Activated B cell treated with CpG ODN at 0.5 μM for 24 hours (primary cell): ENCODE results near the gene TRMT1. TPM values are rescaled to one million over a fixed set of nuclear protein-coding genes. Genes with fewer than 3 reads are reported as not detected.

Source experiments
- ATAC-seq: fragments of 200-7000 bp; cut with Tn5 transposase; one replicate; pipeline ENCODE4 v1.10.0; 2021; ENCODE audit warnings: low read depth, mild to moderate bottlenecking, moderate library complexity
- CTCF ChIA-PET: fragments of 350-600 bp; sonication (Branson Sonifier 250); formaldehyde crosslinking; loops from one replicate; lab custom pipeline; 2021; ENCODE audit warnings: antibody characterized with exemption; lab: Charles Lee
- POLR2A ChIA-PET: fragments of 350-600 bp; sonication (Branson Sonifier 250); formaldehyde crosslinking; loops from one replicate; lab custom pipeline; 2021; ENCODE audit warnings: antibody characterized with exemption; lab: Charles Lee
- DNase-seq: peaks from one replicate; pipeline ENCODE4 v3.0.0; 2022
- H3K27ac Mint-ChIP-seq: one replicate; pipeline ENCODE4 v1.8.0; 2020; ENCODE audit warnings: mixed read lengths
- H3K27me3 Mint-ChIP-seq: one replicate; pipeline ENCODE4 v1.8.0; 2021; ENCODE audit warnings: mixed read lengths
- H3K36me3 Mint-ChIP-seq: one replicate; pipeline ENCODE4 v1.8.0; 2021; ENCODE audit warnings: low read depth, mixed read lengths
- H3K4me1 Mint-ChIP-seq: one replicate; pipeline ENCODE4 v1.8.0; 2021; ENCODE audit warnings: mixed read lengths
- H3K4me3 Mint-ChIP-seq: one replicate; pipeline ENCODE4 v1.8.0; 2020; ENCODE audit warnings: mild to moderate bottlenecking, mixed read lengths
- H3K9me3 Mint-ChIP-seq: one replicate; pipeline ENCODE4 v1.8.0; 2020; ENCODE audit warnings: mixed read lengths
- CTCF ChIP-seq: fragments of 200-600 bp; IDR thresholded peaks from one replicate; pipeline ENCODE4 v1.8.0; 2022; ENCODE audit warnings: antibody characterized with exemption, mild to moderate bottlenecking
- intact Hi-C: fragments of 100-400 bp; cut with micrococcal nuclease; formaldehyde crosslinking; loops from one replicate; pipeline ENCODE4 v1.15.1; 2024
- total RNA-seq: library from RNA; stranded (reverse); gene quantifications from 2 replicates; pipeline ENCODE4 v1.2.3, GENCODE V29; 2022

Gene TRMT1
- total RNA-seq, 1 donor from 2014 or later: 113 TPM

- no peak for DNase-seq
- POLR2A ChIA-PET: interaction anchor here (0.9 to 6.6 kb wide), 3 partner anchors 14 to 35 kb away, joined by 3 to 117 read pairs (median 4); partner anchors contain the start of genes IER2 and STX10
- no peak for TF ChIP-seq CTCF
- CTCF ChIA-PET: interaction anchor here (0.7 to 0.9 kb wide), 2 partner anchors 19 to 142 kb away, joined by 3 to 4 read pairs; no protein-coding TSS in a partner anchor
- Mint-ChIP-seq H3K36me3 (peaks cover 18% of the 10 kb centered on the region), H3K4me3 (peak overlapping the region; percentile 77), H3K27ac (no peak overlapping the region), H3K9me3 (no peaks in the 10 kb centered on the region), H3K27me3 (no peaks in the 10 kb centered on the region), H3K4me1 (peaks cover 69% of the 10 kb centered on the region)
- no peak for ATAC-seq
- intact Hi-C loops: no loop called here
Observed at GRCh38 chr19:13120031-13120430, 3.5 kb upstream of the TRMT1 start.

GRCh38 chr19:13119627-13120026 is 3.1 kb upstream of the TRMT1 start:
- peak overlapping the region; percentile 77 for H3K4me3 Mint-ChIP-seq
- ChIA-PET CTCF (interaction anchor here (0.7 to 1.0 kb wide), 2 partner anchors 19 to 26 kb away, joined by 3 to 4 read pairs; no protein-coding TSS in a partner anchor), POLR2A (interaction anchor here (0.5 to 6.6 kb wide), 4 partner anchors 14 to 613 kb away, joined by 3 to 117 read pairs (median 6); partner anchors contain the start of genes IER2 and STX10)
- H3K27ac Mint-ChIP-seq: peak overlapping the region; percentile 50
- no peak for DNase-seq
- H3K36me3 Mint-ChIP-seq: peaks cover 22% of the 10 kb centered on the region
- peaks cover 69% of the 10 kb centered on the region for H3K4me1 Mint-ChIP-seq
- TF ChIP-seq CTCF: no peak
- intact Hi-C loops: loop anchor here (5.0 kb wide), 1 partner anchor 888 kb away; the partner anchor contains the start of gene RFX1
- no peaks in the 10 kb centered on the region for H3K27me3 Mint-ChIP-seq
- no peaks in the 10 kb centered on the region for H3K9me3 Mint-ChIP-seq
- no peak for ATAC-seq

GRCh38 chr19:13118424-13119193 is 2.1 kb upstream of the TRMT1 start:
- DNase-seq (no peak), ATAC-seq (peak; percentile 3)
- Mint-ChIP-seq H3K4me1 (peaks cover 69% of the 10 kb centered on the region), H3K4me3 (peak overlapping the region; percentile 77), H3K9me3 (no peaks in the 10 kb centered on the region), H3K27me3 (no peaks in the 10 kb centered on the region), H3K36me3 (peaks cover 24% of the 10 kb centered on the region), H3K27ac (peak overlapping the region; percentile 50)
- TF ChIP-seq CTCF: no peak
- CTCF ChIA-PET: interaction anchor here (0.9 to 1.9 kb wide), 8 partner anchors 14 to 153 kb away, joined by 3 to 11 read pairs (median 5); partner anchors contain the start of genes IER2 and STX10
- intact Hi-C loops: loop anchor here (1.0 to 5.0 kb wide), 3 partner anchors 33 to 889 kb away; partner anchors contain the start of gene RFX1
- POLR2A ChIA-PET: interaction anchor here (0.6 to 6.6 kb wide), 17 partner anchors 10 to 888 kb away, joined by 3 to 158 read pairs (median 7); partner anchors contain the start of genes CALR, IER2, LYL1 and STX10

- intact Hi-C loops: loop anchor here (1.0 to 5.0 kb wide), 3 partner anchors 33 to 889 kb away; partner anchors contain the start of gene RFX1
- no peaks in the 10 kb centered on the region for H3K9me3 Mint-ChIP-seq
- H3K27me3 Mint-ChIP-seq: no peaks in the 10 kb centered on the region
- peak within 1 kb of the TSS; percentile 99 for H3K4me3 Mint-ChIP-seq
- peak; percentile 81 for ATAC-seq
- POLR2A ChIA-PET: interaction anchor here (0.6 to 6.6 kb wide), 21 partner anchors 9 to 889 kb away, joined by 3 to 158 read pairs (median 6); partner anchors contain the start of genes CALR, IER2, LYL1 and STX10
- no peak for TF ChIP-seq CTCF
- peaks cover 64% of the 10 kb centered on the region for H3K4me1 Mint-ChIP-seq
- H3K36me3 Mint-ChIP-seq: peaks cover 24% of the 10 kb centered on the region
- H3K27ac Mint-ChIP-seq: peak within 1 kb of the TSS; percentile 96
- DNase-seq: peak; percentile 94
- CTCF ChIA-PET: interaction anchor here (0.8 to 1.9 kb wide), 8 partner anchors 13 to 153 kb away, joined by 3 to 11 read pairs (median 5); partner anchors contain the start of genes IER2 and STX10
Observed at GRCh38 chr19:13117772-13118423, 1.4 kb upstream of the TRMT1 start, which contains the start of gene NACC1. TSS of gene NACC1 (plus strand) at chr19:13118264. CDS start at chr19:13135208, 16,944 bp downstream.
